Coronary artery (tissue), 2 donors: ENCODE data around the gene RUNX3.

ENCODE experiments used
- DNase-seq: peaks from one replicate; pipeline ENCODE4 v3.0.0-alpha.2; 2017; ENCODE audit warnings: low spot score
- H3K27ac ChIP-seq, 2 donors: fragments of 200-600 bp; sonication (generic); one replicate each; pipeline ENCODE4 v1.5.1; 2016 to 2019
- H3K4me3 ChIP-seq: fragments of 200-600 bp; sonication (generic); 2 replicates; pipeline ENCODE4 v1.5.1; 2016; ENCODE audit warnings: mild to moderate bottlenecking, moderate library complexity
- TF ChIP-seq, protein P1 (sequence below): fragments of 200-600 bp; sonication (generic); IDR thresholded peaks from one replicate; pipeline ENCODE4 v1.5.1; 2019; ENCODE audit warnings: antibody characterized with exemption

RUNX3 gene

GRCh38 chr1:24874611-24875234, 55.4 kb downstream of the RUNX3 start:
- no peak overlapping the region for H3K4me3 ChIP-seq
- DNase-seq = no peak
- TF ChIP-seq, protein P1, sequence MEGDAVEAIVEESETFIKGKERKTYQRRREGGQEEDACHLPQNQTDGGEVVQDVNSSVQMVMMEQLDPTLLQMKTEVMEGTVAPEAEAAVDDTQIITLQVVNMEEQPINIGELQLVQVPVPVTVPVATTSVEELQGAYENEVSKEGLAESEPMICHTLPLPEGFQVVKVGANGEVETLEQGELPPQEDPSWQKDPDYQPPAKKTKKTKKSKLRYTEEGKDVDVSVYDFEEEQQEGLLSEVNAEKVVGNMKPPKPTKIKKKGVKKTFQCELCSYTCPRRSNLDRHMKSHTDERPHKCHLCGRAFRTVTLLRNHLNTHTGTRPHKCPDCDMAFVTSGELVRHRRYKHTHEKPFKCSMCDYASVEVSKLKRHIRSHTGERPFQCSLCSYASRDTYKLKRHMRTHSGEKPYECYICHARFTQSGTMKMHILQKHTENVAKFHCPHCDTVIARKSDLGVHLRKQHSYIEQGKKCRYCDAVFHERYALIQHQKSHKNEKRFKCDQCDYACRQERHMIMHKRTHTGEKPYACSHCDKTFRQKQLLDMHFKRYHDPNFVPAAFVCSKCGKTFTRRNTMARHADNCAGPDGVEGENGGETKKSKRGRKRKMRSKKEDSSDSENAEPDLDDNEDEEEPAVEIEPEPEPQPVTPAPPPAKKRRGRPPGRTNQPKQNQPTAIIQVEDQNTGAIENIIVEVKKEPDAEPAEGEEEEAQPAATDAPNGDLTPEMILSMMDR = no peak
- H3K27ac ChIP-seq = no peak overlapping the region

DNA sequence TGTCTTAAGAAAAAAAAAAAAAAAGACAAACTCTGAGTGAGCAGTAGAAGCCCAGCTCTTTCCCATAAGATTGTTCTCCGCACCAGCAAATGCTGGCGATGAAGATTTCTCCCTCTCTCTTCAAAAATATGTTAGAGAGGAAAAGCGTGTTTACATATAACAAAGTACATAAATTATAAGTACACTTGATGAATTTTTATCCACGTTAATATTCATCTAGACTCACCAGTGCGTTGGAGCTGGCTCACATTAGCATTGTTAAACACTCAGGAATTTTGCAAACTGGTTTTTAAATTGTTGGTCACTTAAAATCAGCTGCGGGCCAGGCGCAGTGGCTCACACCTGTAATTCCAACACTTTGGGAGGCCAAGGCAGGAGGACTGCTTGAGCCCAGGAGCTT, 56.0 kb downstream of the RUNX3 start:
- no peak overlapping the region for H3K27ac ChIP-seq
- TF ChIP-seq, protein P1 = no peak
- H3K4me3 ChIP-seq = no peak overlapping the region
- no peak for DNase-seq

GRCh38 chr1:24873148-24873547, 56.9 kb downstream of the RUNX3 start:
- Histone ChIP-seq H3K27ac (no peak overlapping the region), H3K4me3 (no peak overlapping the region)
- TF ChIP-seq, protein P1 = no peak
- no peak for DNase-seq

DNA sequence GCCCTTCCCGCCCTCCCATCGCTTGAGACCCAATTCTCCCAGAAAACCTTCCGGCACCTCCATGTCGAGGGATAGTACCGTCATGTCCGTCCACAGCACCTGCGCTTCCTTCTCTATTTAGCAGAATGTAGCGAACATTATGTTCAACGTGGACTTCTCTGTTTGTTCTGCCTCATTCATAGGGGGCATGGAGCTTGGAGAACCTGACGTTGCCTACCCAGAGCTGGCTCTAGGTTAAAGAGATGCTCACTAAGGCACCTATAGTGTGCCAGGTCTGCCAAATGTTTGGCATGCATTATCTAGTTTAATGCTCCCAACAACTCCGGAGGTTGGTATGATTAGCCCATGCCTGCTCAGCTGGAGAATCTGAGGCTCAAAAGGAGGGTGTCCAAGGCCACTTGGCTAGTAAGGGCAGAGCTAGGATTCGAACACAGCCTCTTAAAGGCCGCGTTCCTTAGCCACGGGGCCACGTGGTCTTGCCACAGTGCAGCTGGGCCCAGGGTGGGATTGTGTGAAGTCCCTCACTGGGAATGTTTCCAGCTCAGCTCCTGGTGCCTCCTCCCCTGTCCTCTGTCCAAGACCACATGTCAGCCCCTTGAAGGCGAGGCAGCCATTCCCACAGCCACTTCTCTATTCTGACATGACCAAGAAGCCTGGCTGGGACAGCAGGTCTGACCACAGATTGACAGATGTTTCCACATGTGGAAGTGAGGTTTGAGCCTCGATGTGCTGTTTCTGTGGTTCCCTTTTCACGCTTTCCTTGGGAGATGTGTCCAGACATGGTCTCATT, 57.8 kb downstream of the RUNX3 start:
- no peak for DNase-seq
- no peak overlapping the region for H3K4me3 ChIP-seq
- no peak overlapping the region for H3K27ac ChIP-seq
- TF ChIP-seq, protein P1 = no peak

- TF ChIP-seq, protein P1 = no peak
- no peak for DNase-seq
- no peak overlapping the region for H3K4me3 ChIP-seq
- H3K27ac ChIP-seq = no peak overlapping the region
Observed at GRCh38 chr1:24871306-24871901, 58.7 kb downstream of the RUNX3 start.

DNA sequence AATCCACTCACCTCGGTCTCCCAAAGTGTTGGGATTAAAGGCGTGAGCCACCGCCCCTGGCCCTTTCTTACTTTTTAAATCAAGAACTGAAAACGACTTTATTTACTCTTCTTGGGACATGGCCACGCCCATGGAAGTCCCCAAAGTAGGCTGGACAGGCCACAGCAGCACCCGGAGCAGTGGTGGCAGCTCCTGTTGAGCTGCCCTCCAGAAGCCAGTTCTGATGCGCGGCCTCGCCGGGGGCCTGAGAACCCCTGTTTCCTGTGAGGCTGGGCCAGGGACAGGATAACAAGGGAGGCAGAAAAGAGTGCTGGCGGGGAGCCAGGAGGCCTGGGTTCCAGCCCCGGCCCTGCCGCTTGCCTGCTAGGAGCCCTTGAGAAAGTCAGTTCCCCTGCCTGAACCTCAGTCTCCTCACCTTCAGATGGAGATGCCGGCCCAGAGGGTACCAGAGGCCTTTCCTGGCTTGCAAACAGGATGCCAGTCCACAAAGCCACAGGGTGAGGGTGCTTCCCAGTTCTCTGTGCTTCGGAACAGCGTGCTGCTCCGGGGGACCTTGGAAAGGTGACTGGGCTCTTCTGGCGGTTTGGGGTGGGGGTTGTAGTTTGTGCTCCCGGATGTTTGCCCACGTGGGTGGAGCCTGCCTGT, 59.4 kb downstream of the RUNX3 start:
- DNase-seq = no peak
- TF ChIP-seq, protein P1 = no peak
- no peak overlapping the region for H3K4me3 ChIP-seq

More for the DNA sequence above, 59.4 kb downstream of the RUNX3 start:
- no peak overlapping the region for H3K27ac ChIP-seq
